AG10803 (cell line): ENCODE data around the gene HECTD4.
A peak's percentile ranks its signal among the peaks of the same experiment; 100 is the strongest.
"Not testable (repeated sequence)": the region's sequence is repeated elsewhere in the genome, so short reads cannot be mapped to it uniquely, and the experiment has no call there.

ENCODE experiments used
- DNase-seq: peaks from one replicate; pipeline ENCODE4 v3.0.0; 2010; ENCODE audit warnings: low read depth
- H3K4me3 ChIP-seq: 2 replicates; pipeline ENCODE4 v1.5.1; 2011; ENCODE audit warnings: mild to moderate bottlenecking, low read length, control low read depth
- CTCF ChIP-seq: conservative IDR thresholded peaks from 2 replicates; pipeline ENCODE4 v1.5.1; 2011; ENCODE audit warnings: mild to moderate bottlenecking, low read length, control low read depth, inconsistent platforms

Gene HECTD4

GRCh38 chr12:112233242-112233641 is 149.0 kb downstream of the HECTD4 start:
- H3K4me3 ChIP-seq: no peak overlapping the region
- no peak for DNase-seq
- no peak for TF ChIP-seq CTCF

GRCh38 chr12:112230136-112230535 is 152.1 kb downstream of the HECTD4 start:
- no peak for DNase-seq
- no peak overlapping the region for H3K4me3 ChIP-seq
- no peak for TF ChIP-seq CTCF

GRCh38 chr12:112226768-112227167 is 155.5 kb downstream of the HECTD4 start:
- no peak for TF ChIP-seq CTCF

GRCh38 chr12:112220628-112221027 is 161.6 kb downstream of the HECTD4 start:
- H3K4me3 ChIP-seq, DNase-seq: not testable (repeated sequence)

More at GRCh38 chr12:112226768-112227167, 155.5 kb downstream of the HECTD4 start:
- H3K4me3 ChIP-seq: no peak overlapping the region
- no peak for DNase-seq

- DNase-seq: no peak
- TF ChIP-seq CTCF: no peak
- H3K4me3 ChIP-seq: no peak overlapping the region
Observed at GRCh38 chr12:112219195-112219594, 163.0 kb downstream of the HECTD4 start.

GRCh38 chr12:112218150-112218549 is 164.1 kb downstream of the HECTD4 start:
- H3K4me3 ChIP-seq: no peak overlapping the region
- TF ChIP-seq CTCF: no peak
- DNase-seq: peak; percentile 12

GRCh38 chr12:112217647-112218046 is 164.6 kb downstream of the HECTD4 start:
- no peak overlapping the region for H3K4me3 ChIP-seq
- no peak for DNase-seq
- no peak for TF ChIP-seq CTCF

- DNase-seq: no peak
- H3K4me3 ChIP-seq: no peak overlapping the region
- TF ChIP-seq CTCF: no peak
Observed at GRCh38 chr12:112216223-112216622, 166.0 kb downstream of the HECTD4 start.
